Measurements from ENCODE around the gene CHTF18. TPM values are rescaled to one million over a fixed set of nuclear protein-coding genes. Genes with fewer than 3 reads are reported as not detected.

CHTF18 gene
- total and polyA plus RNA-seq, 2 donors (not counting 3 experiments of a cell fraction or from before 2014, with no cell fraction given): 33.0 to 69.5 TPM

GRCh38 chr16:827513-827912 lies 39.1 kb downstream of the CHTF18 start:
- ChIA-PET CTCF (no interaction called here), POLR2A (no interaction called here)
- intact Hi-C loops (cut with micrococcal nuclease): no loop called here
- BruUV-seq (replicated peaks): no TSS peak
- TF ChIP-seq POLR2A (IDR thresholded peaks at IDR 0.05; ENCODE audit: low read depth, low read length) (no peak), JUN (IDR thresholded peaks at IDR 0.05; ENCODE audit: borderline replicate concordance, insufficient read depth, insufficient read length, low read depth) (no peak), FOS (IDR thresholded peaks at IDR 0.05; ENCODE audit: borderline replicate concordance, insufficient read depth, low read length) (no peak), GATA2 (IDR thresholded peaks at IDR 0.05; ENCODE audit: insufficient read depth, insufficient read length, low read depth, low read length) (no peak), EZH2 (IDR thresholded peaks at IDR 0.05; ENCODE audit: borderline replicate concordance, low read depth, low read length, severe bottlenecking) (no peak), MYC (IDR thresholded peaks at IDR 0.05; ENCODE audit: low read depth, low read length) (no peak), CTCF (IDR thresholded peaks at IDR 0.05; ENCODE audit: extremely low read depth in 1 of 2, insufficient read depth in 1 of 2, low read depth in 1 of 2, low read length in 2 of 2) (no peak), POLR2AphosphoS5 (IDR thresholded peaks at IDR 0.05; ENCODE audit: insufficient read depth, low read depth, low read length) (no peak), MAX (IDR thresholded peaks at IDR 0.05; ENCODE audit: insufficient read depth, insufficient read length) (no peak)
- no peak overlapping the region for H2AFZ ChIP-seq (ENCODE audit: low read depth, low read length)
- DNase-seq (ENCODE audit: low read depth, low spot score) (no peak), FAIRE-seq (no peak)
- H3K9ac ChIP-seq (replicated peaks; ENCODE audit: extremely low read depth, insufficient read depth, low read length): no peak overlapping the region
- H3K27me3 ChIP-seq (ENCODE audit: control insufficient read depth in 2 of 2, insufficient read depth in 2 of 2, low read length in 2 of 2): no peaks in the 10 kb centered on the region
- no peaks in the 10 kb centered on the region for H3K9me1 ChIP-seq (replicated peaks; ENCODE audit: control insufficient read depth, extremely low read depth, insufficient read depth, low read length)
- H3K27ac ChIP-seq (ENCODE audit: insufficient read depth, low read depth, low read length): no peak overlapping the region
- no peaks in the 10 kb centered on the region for H4K20me1 ChIP-seq (replicated peaks; ENCODE audit: control insufficient read depth, extremely low read depth, insufficient read depth, low read length)
- H3K4me2 ChIP-seq (ENCODE audit: insufficient read depth, low read length): no peak overlapping the region
- H3K36me3 ChIP-seq (ENCODE audit: control insufficient read depth in 2 of 2, extremely low read depth in 1 of 2, insufficient read depth in 2 of 2, low read length in 2 of 2): no peaks in the 10 kb centered on the region
- no peaks in the 10 kb centered on the region for H3K79me2 ChIP-seq (ENCODE audit: control insufficient read depth, insufficient read depth, low read length)
- no peaks in the 10 kb centered on the region for H3K4me1 ChIP-seq (ENCODE audit: control insufficient read depth, extremely low read depth, insufficient read depth, low read length)
- dilution Hi-C loops (cut with MboI; ENCODE audit: extremely low pct_ligation_motif_present, low sequenced_read_pairs): no loop called here
- H3K4me3 ChIP-seq (replicated peaks in 1 of 3; ENCODE audit: insufficient read depth in 1 of 3, low read depth in 1 of 3, low read length in 3 of 3): no peak overlapping the region
- no peaks in the 10 kb centered on the region for H3K9me3 ChIP-seq (replicated peaks; ENCODE audit: control insufficient read depth, insufficient read depth, low read length)

Measured in endothelial cell of umbilical vein (primary cell).